Fibroblast of lung (primary cell): ENCODE results near the gene EIF2B2.

Experiments
- EZH2 ChIP-seq: IDR thresholded peaks from 2 replicates; pipeline ENCODE4 v1.5.1; 2012; ENCODE audit warnings: low read length, control low read depth, mild to moderate bottlenecking; ENCODE audit errors: missing control alignments
- TF ChIP-seq, protein P1 (sequence below), 2 donors: IDR thresholded peaks in 1 of 2; conservative IDR thresholded peaks in 1 of 2; 1 replicate in 1 of 2; 2 replicates in 1 of 2; pipeline ENCODE4 v1.5.1; 2011 to 2012; ENCODE audit warnings: low read length in 2 of 2, control low read depth in 1 of 2, inconsistent platforms in 1 of 2, low read depth in 1 of 2, mild to moderate bottlenecking in 1 of 2

DNA sequence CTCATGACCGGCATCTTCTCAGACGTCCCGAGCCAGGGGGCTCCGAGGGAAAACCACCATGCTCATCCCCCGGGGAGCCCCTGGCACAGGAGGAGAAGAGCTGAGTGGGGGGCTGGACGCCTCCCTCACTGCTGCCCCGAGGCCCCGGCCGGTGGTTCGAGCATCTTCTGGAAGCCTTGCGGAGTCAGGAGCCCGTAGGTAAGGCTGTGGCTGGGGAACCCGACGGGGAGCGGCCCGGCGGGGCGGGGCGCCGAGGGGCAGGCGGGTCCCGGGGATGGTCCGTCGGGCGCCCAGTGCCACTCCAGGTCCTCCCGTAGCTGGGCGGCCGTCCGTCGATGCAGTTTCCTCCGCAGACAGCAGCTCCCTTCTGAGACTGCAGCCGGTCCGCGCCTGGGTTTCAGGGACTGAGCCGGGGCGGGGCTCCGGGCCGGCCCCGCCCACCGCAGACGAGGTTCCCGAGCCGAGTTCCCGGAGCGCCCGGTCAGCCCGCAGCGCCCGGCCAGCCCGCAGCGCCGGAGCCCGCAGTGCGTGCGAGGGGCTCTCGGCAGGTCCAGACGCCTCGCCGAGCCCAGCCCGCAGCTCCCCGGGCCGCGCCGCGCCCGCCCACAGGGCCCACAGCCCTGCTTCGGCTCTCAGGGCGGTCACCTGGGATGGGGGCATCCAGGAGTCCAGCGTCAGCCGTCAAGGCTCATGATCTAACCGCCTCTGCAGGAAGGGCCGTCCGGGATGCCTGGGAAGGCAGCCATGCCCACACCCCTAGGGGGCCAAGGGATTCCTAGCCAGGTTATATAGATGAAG, 47.3 kb upstream of the EIF2B2 start, which contains the start of gene PGF:
- TF ChIP-seq, protein P1, sequence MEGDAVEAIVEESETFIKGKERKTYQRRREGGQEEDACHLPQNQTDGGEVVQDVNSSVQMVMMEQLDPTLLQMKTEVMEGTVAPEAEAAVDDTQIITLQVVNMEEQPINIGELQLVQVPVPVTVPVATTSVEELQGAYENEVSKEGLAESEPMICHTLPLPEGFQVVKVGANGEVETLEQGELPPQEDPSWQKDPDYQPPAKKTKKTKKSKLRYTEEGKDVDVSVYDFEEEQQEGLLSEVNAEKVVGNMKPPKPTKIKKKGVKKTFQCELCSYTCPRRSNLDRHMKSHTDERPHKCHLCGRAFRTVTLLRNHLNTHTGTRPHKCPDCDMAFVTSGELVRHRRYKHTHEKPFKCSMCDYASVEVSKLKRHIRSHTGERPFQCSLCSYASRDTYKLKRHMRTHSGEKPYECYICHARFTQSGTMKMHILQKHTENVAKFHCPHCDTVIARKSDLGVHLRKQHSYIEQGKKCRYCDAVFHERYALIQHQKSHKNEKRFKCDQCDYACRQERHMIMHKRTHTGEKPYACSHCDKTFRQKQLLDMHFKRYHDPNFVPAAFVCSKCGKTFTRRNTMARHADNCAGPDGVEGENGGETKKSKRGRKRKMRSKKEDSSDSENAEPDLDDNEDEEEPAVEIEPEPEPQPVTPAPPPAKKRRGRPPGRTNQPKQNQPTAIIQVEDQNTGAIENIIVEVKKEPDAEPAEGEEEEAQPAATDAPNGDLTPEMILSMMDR (conservative IDR thresholded peaks at IDR 0.05 in 1 of 2, IDR thresholded peaks at IDR 0.05 in 1 of 2; ENCODE audit: low read depth in 1 of 2, low read length in 2 of 2), result no peak
- TF ChIP-seq EZH2, result no peak
